HEK293 (cell line): ENCODE measurements around the gene TMEM232.

Experiments
- CTCF ChIA-PET: fragments of 350-600 bp; formaldehyde crosslinking; extraction: SDS; loops from one replicate; lab custom pipeline; 2021; ENCODE audit warnings: antibody characterized with exemption; lab: Yijun Ruan, JAX
- POLR2A ChIA-PET: fragments of 300-600 bp; formaldehyde crosslinking; extraction: SDS; loops from one replicate; lab custom pipeline; 2020; ENCODE audit warnings: antibody characterized with exemption, inconsistent platforms; lab: Yijun Ruan, JAX
- H3K27ac ChIP-seq: fragments of 200-500 bp; sonication (Bioruptor generic); 2 replicates; pipeline ENCODE4 v1.5.1; 2014; ENCODE audit warnings: low read depth, low read length, control low read depth, inconsistent platforms; ENCODE audit errors: extremely low read depth
- H3K36me3 ChIP-seq, 2 experiments: fragments of 200-500 bp in 1 of 2; sonication (Bioruptor generic) in 1 of 2; 1 replicate in 1 of 2; 2 replicates in 1 of 2; pipeline ENCODE4 v1.5.1; 2014 to 2017; ENCODE audit warnings: inconsistent platforms in 2 of 2, low read length in 2 of 2; ENCODE audit not compliant: control insufficient read depth in 2 of 2, insufficient read depth in 1 of 2
- H3K4me1 ChIP-seq: fragments of 200-500 bp; sonication (Bioruptor generic); 2 replicates; pipeline ENCODE4 v1.5.1; 2014; ENCODE audit warnings: mild to moderate bottlenecking, low read length, inconsistent platforms; ENCODE audit not compliant: control insufficient read depth, insufficient read depth
- H3K4me3 ChIP-seq: 2 replicates; pipeline ENCODE4 v1.5.1; 2011; ENCODE audit warnings: low read depth, mild to moderate bottlenecking, control low read depth, low read length, moderate library complexity
- H3K9me3 ChIP-seq: fragments of 200-500 bp; sonication (Bioruptor generic); 2 replicates; pipeline ENCODE4 v1.5.1; 2014; ENCODE audit warnings: low read depth, low read length, inconsistent platforms; ENCODE audit not compliant: control insufficient read depth, insufficient read depth
- EGR2 ChIP-seq: fragments of 450-650 bp; formaldehyde crosslinking; IDR thresholded peaks from 2 replicates; pipeline ENCODE4 v1.5.1; 2016; ENCODE audit warnings: low read depth, missing biosample characterization, missing genetic modification characterization
- HOXC10 ChIP-seq: sonication (generic); formaldehyde crosslinking; IDR thresholded peaks from 2 replicates; pipeline ENCODE4 v1.8.1; 2023; ENCODE audit warnings: mild to moderate bottlenecking, missing genetic modification reagents
- HOXD13 ChIP-seq: sonication (generic); formaldehyde crosslinking; IDR thresholded peaks from 2 replicates; pipeline ENCODE4 v1.8.0; 2022; ENCODE audit warnings: missing genetic modification reagents, borderline replicate concordance
- KLF8 ChIP-seq: fragments of 450-650 bp; formaldehyde crosslinking; IDR thresholded peaks from 2 replicates; pipeline ENCODE4 v1.5.1; 2016; ENCODE audit warnings: missing biosample characterization, missing genetic modification characterization
- MEIS1 ChIP-seq: sonication (generic); formaldehyde crosslinking; IDR thresholded peaks from 2 replicates; pipeline ENCODE4 v1.8.1; 2022; ENCODE audit warnings: missing genetic modification reagents, mild to moderate bottlenecking, borderline replicate concordance
- MZF1 ChIP-seq: fragments of 450-650 bp; formaldehyde crosslinking; IDR thresholded peaks from 2 replicates; pipeline ENCODE4 v1.5.1; 2017; ENCODE audit warnings: missing biosample characterization, missing genetic modification characterization, borderline replicate concordance
- OVOL3 ChIP-seq: fragments of 450-650 bp; formaldehyde crosslinking; IDR thresholded peaks from 2 replicates; pipeline ENCODE4 v1.5.1; 2016; ENCODE audit warnings: missing biosample characterization, missing genetic modification characterization
- SP3 ChIP-seq: fragments of 450-650 bp; formaldehyde crosslinking; IDR thresholded peaks from 2 replicates; pipeline ENCODE4 v1.5.1; 2016; ENCODE audit warnings: missing biosample characterization, missing genetic modification characterization
- WT1 ChIP-seq: fragments of 450-650 bp; formaldehyde crosslinking; IDR thresholded peaks from 2 replicates; pipeline ENCODE4 v1.5.1; 2016; ENCODE audit warnings: missing biosample characterization, missing genetic modification characterization
- ZBTB48 ChIP-seq: fragments of 450-650 bp; formaldehyde crosslinking; IDR thresholded peaks from 2 replicates; pipeline ENCODE4 v1.5.1; 2016; ENCODE audit warnings: missing biosample characterization, missing genetic modification characterization
- ZFP37 ChIP-seq: fragments of 450-650 bp; formaldehyde crosslinking; IDR thresholded peaks from 2 replicates; pipeline ENCODE4 v1.5.1; 2016; ENCODE audit warnings: missing biosample characterization, missing genetic modification characterization
- ZNF121 ChIP-seq: fragments of 450-650 bp; formaldehyde crosslinking; IDR thresholded peaks from 2 replicates; pipeline ENCODE4 v1.5.1; 2016; ENCODE audit warnings: missing biosample characterization, missing genetic modification characterization
- ZNF132 ChIP-seq: fragments of 450-650 bp; formaldehyde crosslinking; IDR thresholded peaks from 2 replicates; pipeline ENCODE4 v1.5.1; 2017; ENCODE audit warnings: missing biosample characterization, missing genetic modification characterization, borderline replicate concordance
- ZNF157 ChIP-seq: fragments of 450-650 bp; formaldehyde crosslinking; IDR thresholded peaks from 2 replicates; pipeline ENCODE4 v1.5.1; 2016; ENCODE audit warnings: missing biosample characterization, missing genetic modification characterization
- ZNF19 ChIP-seq: fragments of 450-650 bp; formaldehyde crosslinking; IDR thresholded peaks from 2 replicates; pipeline ENCODE4; 2016; ENCODE audit warnings: missing biosample characterization, missing genetic modification characterization, low read depth
- ZNF292 ChIP-seq: fragments of 450-650 bp; formaldehyde crosslinking; IDR thresholded peaks from 2 replicates; pipeline ENCODE4 v1.5.1; 2016; ENCODE audit warnings: low read depth, missing biosample characterization, missing genetic modification characterization, borderline replicate concordance
- ZNF404 ChIP-seq: fragments of 450-650 bp; formaldehyde crosslinking; IDR thresholded peaks from 2 replicates; pipeline ENCODE4 v1.5.1; 2017; ENCODE audit warnings: missing biosample characterization, missing genetic modification characterization
- ZNF48 ChIP-seq: fragments of 450-650 bp; formaldehyde crosslinking; IDR thresholded peaks from 2 replicates; pipeline ENCODE4 v1.5.1; 2016; ENCODE audit warnings: missing biosample characterization, missing genetic modification characterization
- ZNF501 ChIP-seq: fragments of 450-650 bp; formaldehyde crosslinking; IDR thresholded peaks from 2 replicates; pipeline ENCODE4 v1.5.1; 2016; ENCODE audit warnings: missing biosample characterization, missing genetic modification characterization
- ZNF621 ChIP-seq: fragments of 450-650 bp; formaldehyde crosslinking; IDR thresholded peaks from 2 replicates; pipeline ENCODE4 v1.5.1; 2017; ENCODE audit warnings: missing biosample characterization, missing genetic modification characterization
- ZNF707 ChIP-seq: fragments of 450-650 bp; formaldehyde crosslinking; IDR thresholded peaks from 2 replicates; pipeline ENCODE4 v1.5.1; 2016; ENCODE audit warnings: missing biosample characterization, missing genetic modification characterization
- ZNF747 ChIP-seq: fragments of 450-650 bp; formaldehyde crosslinking; IDR thresholded peaks from 2 replicates; pipeline ENCODE4 v1.5.1; 2016; ENCODE audit warnings: missing biosample characterization, missing genetic modification characterization
- ZNF76 ChIP-seq: fragments of 450-650 bp; formaldehyde crosslinking; IDR thresholded peaks from 2 replicates; pipeline ENCODE4; 2016; ENCODE audit warnings: low read depth, missing biosample characterization, missing genetic modification characterization, borderline replicate concordance
- ZSCAN30 ChIP-seq: fragments of 450-650 bp; IDR thresholded peaks from 2 replicates; pipeline ENCODE4 v1.5.1; 2018; ENCODE audit warnings: missing biosample characterization, mild to moderate bottlenecking, missing genetic modification characterization, moderate library complexity
- TF ChIP-seq, protein P1 (sequence below): fragments of 450-650 bp; formaldehyde crosslinking; IDR thresholded peaks from 2 replicates; pipeline ENCODE4 v1.5.1; 2016; ENCODE audit warnings: missing biosample characterization, missing genetic modification characterization
- TF ChIP-seq, protein P2 (sequence below): fragments of 450-650 bp; formaldehyde crosslinking; IDR thresholded peaks from 2 replicates; pipeline ENCODE4 v1.5.1; 2016; ENCODE audit warnings: missing biosample characterization, missing genetic modification characterization
- TF ChIP-seq, protein P3 (sequence below): fragments of 450-650 bp; formaldehyde crosslinking; IDR thresholded peaks from 2 replicates; pipeline ENCODE4 v1.5.1; 2016; ENCODE audit warnings: missing biosample characterization, missing genetic modification characterization, low read depth
- TF ChIP-seq, protein P4 (sequence below): fragments of 450-650 bp; formaldehyde crosslinking; IDR thresholded peaks from 2 replicates; pipeline ENCODE4 v1.5.1; 2017; ENCODE audit warnings: missing biosample characterization, missing genetic modification characterization

Gene TMEM232

DNA sequence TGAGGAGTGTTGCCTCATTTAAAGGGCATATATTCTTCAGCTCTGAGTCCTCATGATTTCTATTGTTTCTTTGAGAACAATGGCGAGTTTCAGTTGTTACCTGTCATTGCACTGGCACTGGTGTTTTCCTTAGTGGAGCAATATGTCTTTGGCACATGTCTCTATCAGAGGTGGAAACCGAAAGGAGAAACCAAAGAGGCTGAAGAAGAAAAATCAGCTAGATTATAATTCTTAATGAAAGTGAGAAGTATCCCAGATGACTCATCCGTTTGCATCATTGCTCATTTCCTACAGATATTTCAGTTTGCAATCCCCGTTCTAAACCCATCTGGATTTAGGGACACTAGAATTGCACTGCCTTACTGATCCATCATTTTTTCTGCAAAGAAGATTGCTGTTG lies 324.6 kb downstream of the TMEM232 start (continued):
- no peak for TF ChIP-seq HOXC10 (CRISPR knock-in tag)

DNA sequence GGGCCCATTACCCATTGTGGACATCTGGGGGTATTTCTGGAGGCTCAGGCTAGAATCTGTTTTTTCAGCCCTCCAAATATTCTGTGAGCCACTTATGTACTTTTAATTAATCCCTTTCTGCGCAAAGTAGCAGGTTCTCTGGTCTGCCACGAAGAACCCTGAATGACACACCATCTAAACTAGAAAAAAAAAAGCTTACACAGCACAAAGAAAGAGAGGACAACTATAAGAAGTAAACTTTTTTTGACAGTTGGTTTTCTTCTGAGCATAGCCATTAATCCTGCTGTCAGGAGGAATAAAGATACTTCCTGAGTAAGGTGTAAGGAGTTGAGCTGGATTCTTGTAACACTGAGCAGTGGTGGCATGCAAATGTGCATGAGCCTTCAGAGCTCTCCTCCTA lies 327.5 kb downstream of the TMEM232 start:
- Histone ChIP-seq H3K4me1 (no peaks in the 10 kb centered on the region), H3K9me3 (no peaks in the 10 kb centered on the region), H3K36me3 (no peaks in the 10 kb centered on the region), H3K4me3 (no peak overlapping the region), H3K27ac (no peak overlapping the region)
- ChIA-PET CTCF (no interaction called here), POLR2A (no interaction called here)
- TF ChIP-seq ZNF132 (tag by site-specific recombination) = no peak
- TF ChIP-seq WT1 (tag by site-specific recombination) = no peak
- no peak for TF ChIP-seq ZNF121 (tag by site-specific recombination)
- TF ChIP-seq ZBTB48 (tag by site-specific recombination) = no peak
- no peak for TF ChIP-seq ZNF19
- no peak for TF ChIP-seq ZNF747 (tag by site-specific recombination)
- TF ChIP-seq ZSCAN30 = no peak
- TF ChIP-seq MEIS1 (CRISPR knock-in tag) = no peak
- TF ChIP-seq, protein P1, sequence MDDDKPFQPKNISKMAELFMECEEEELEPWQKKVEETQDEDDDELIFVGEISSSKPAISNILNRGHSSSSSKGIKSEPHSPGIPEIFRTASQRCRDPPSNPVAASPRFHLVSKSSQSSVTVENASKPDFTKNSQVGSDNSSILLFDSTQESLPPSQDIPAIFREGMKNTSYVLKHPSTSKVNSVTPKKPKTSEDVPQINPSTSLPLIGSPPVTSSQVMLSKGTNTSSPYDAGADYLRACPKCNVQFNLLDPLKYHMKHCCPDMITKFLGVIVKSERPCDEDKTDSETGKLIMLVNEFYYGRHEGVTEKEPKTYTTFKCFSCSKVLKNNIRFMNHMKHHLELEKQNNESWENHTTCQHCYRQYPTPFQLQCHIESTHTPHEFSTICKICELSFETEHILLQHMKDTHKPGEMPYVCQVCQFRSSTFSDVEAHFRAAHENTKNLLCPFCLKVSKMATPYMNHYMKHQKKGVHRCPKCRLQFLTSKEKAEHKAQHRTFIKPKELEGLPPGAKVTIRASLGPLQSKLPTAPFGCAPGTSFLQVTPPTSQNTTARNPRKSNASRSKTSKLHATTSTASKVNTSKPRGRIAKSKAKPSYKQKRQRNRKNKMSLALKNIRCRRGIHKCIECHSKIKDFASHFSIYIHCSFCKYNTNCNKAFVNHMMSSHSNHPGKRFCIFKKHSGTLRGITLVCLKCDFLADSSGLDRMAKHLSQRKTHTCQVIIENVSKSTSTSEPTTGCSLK (tag by site-specific recombination) = no peak
- no peak for TF ChIP-seq HOXD13 (CRISPR knock-in tag)
- no peak for TF ChIP-seq ZNF292 (tag by site-specific recombination)
- no peak for TF ChIP-seq MZF1 (tag by site-specific recombination)
- TF ChIP-seq ZNF404 (tag by site-specific recombination) = no peak
- TF ChIP-seq, protein P2, sequence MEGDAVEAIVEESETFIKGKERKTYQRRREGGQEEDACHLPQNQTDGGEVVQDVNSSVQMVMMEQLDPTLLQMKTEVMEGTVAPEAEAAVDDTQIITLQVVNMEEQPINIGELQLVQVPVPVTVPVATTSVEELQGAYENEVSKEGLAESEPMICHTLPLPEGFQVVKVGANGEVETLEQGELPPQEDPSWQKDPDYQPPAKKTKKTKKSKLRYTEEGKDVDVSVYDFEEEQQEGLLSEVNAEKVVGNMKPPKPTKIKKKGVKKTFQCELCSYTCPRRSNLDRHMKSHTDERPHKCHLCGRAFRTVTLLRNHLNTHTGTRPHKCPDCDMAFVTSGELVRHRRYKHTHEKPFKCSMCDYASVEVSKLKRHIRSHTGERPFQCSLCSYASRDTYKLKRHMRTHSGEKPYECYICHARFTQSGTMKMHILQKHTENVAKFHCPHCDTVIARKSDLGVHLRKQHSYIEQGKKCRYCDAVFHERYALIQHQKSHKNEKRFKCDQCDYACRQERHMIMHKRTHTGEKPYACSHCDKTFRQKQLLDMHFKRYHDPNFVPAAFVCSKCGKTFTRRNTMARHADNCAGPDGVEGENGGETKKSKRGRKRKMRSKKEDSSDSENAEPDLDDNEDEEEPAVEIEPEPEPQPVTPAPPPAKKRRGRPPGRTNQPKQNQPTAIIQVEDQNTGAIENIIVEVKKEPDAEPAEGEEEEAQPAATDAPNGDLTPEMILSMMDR = no peak
- TF ChIP-seq ZFP37 (tag by site-specific recombination) = no peak
- no peak for TF ChIP-seq KLF8 (tag by site-specific recombination)
- no peak for TF ChIP-seq ZNF501
- TF ChIP-seq SP3 (tag by site-specific recombination) = no peak
- no peak for TF ChIP-seq ZNF76 (tag by site-specific recombination)

DNA sequence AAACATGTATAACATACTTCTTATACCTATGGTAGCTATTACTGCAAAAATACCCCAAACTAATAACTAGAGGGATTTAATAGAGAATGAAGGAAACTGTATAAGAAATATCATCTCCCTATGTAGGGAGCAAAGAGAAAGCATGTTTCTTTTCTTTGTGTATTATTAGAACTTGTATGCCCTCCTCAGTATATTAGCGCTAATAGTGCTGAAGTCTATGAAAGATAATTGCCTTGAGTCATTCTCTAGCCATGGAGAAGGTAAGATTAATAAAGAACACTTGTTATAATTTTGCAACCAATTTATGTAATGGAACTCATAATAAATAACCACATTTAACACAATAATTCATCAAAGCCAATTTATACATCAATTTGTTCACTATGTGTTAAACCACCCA lies 329.2 kb downstream of the TMEM232 start:
- POLR2A ChIA-PET = no interaction called here
- TF ChIP-seq ZNF621 (tag by site-specific recombination) = no peak
- TF ChIP-seq HOXD13 (CRISPR knock-in tag) = no peak
- no peak for TF ChIP-seq OVOL3 (tag by site-specific recombination)
- TF ChIP-seq ZNF157 (tag by site-specific recombination) = no peak
- TF ChIP-seq, protein P3, sequence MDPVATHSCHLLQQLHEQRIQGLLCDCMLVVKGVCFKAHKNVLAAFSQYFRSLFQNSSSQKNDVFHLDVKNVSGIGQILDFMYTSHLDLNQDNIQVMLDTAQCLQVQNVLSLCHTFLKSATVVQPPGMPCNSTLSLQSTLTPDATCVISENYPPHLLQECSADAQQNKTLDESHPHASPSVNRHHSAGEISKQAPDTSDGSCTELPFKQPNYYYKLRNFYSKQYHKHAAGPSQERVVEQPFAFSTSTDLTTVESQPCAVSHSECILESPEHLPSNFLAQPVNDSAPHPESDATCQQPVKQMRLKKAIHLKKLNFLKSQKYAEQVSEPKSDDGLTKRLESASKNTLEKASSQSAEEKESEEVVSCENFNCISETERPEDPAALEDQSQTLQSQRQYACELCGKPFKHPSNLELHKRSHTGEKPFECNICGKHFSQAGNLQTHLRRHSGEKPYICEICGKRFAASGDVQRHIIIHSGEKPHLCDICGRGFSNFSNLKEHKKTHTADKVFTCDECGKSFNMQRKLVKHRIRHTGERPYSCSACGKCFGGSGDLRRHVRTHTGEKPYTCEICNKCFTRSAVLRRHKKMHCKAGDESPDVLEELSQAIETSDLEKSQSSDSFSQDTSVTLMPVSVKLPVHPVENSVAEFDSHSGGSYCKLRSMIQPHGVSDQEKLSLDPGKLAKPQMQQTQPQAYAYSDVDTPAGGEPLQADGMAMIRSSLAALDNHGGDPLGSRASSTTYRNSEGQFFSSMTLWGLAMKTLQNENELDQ (tag by site-specific recombination) = no peak
- no peak for TF ChIP-seq ZNF48 (tag by site-specific recombination)
- TF ChIP-seq, protein P4, sequence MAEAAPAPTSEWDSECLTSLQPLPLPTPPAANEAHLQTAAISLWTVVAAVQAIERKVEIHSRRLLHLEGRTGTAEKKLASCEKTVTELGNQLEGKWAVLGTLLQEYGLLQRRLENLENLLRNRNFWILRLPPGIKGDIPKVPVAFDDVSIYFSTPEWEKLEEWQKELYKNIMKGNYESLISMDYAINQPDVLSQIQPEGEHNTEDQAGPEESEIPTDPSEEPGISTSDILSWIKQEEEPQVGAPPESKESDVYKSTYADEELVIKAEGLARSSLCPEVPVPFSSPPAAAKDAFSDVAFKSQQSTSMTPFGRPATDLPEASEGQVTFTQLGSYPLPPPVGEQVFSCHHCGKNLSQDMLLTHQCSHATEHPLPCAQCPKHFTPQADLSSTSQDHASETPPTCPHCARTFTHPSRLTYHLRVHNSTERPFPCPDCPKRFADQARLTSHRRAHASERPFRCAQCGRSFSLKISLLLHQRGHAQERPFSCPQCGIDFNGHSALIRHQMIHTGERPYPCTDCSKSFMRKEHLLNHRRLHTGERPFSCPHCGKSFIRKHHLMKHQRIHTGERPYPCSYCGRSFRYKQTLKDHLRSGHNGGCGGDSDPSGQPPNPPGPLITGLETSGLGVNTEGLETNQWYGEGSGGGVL (tag by site-specific recombination) = no peak
- TF ChIP-seq ZNF707 (tag by site-specific recombination) = no peak
- no peak for TF ChIP-seq EGR2 (tag by site-specific recombination)

More for the DNA sequence above, 329.2 kb downstream of the TMEM232 start:
- Histone ChIP-seq H3K4me3 (no peak overlapping the region), H3K9me3 (no peaks in the 10 kb centered on the region), H3K36me3 (no peaks in the 10 kb centered on the region), H3K4me1 (no peaks in the 10 kb centered on the region), H3K27ac (no peak overlapping the region)
- CTCF ChIA-PET = interaction anchor here (0.5 to 0.7 kb wide), 2 partner anchors 9 to 1369 kb away, joined by 3 to 4 read pairs; no protein-coding TSS in a partner anchor
